Measurements from ENCODE around the gene ANKMY1.

ANKMY1 gene

GRCh38 chr2:240524963-240525718, 32.6 kb downstream of the ANKMY1 start:
- no peak for TF ChIP-seq CTCF (IDR thresholded peaks at IDR 0.05)

GRCh38 chr2:240523451-240524281, 34.1 kb downstream of the ANKMY1 start:
- TF ChIP-seq CTCF (IDR thresholded peaks at IDR 0.05), result no peak

- no peak for TF ChIP-seq CTCF (IDR thresholded peaks at IDR 0.05)
Observed at GRCh38 chr2:240522406-240522805, 35.4 kb downstream of the ANKMY1 start.

GRCh38 chr2:240520974-240521350, 36.8 kb downstream of the ANKMY1 start:
- no peak for TF ChIP-seq CTCF (IDR thresholded peaks at IDR 0.05)

GRCh38 chr2:240520130-240520973, 37.4 kb downstream of the ANKMY1 start:
- TF ChIP-seq CTCF (IDR thresholded peaks at IDR 0.05), result no peak

- TF ChIP-seq CTCF (IDR thresholded peaks at IDR 0.05), result no peak
Observed at GRCh38 chr2:240519396-240520129, 38.2 kb downstream of the ANKMY1 start.

GRCh38 chr2:240518981-240519380, 38.8 kb downstream of the ANKMY1 start:
- TF ChIP-seq CTCF (IDR thresholded peaks at IDR 0.05), result no peak

Measured in LNCAP (cell line).